ENCODE data around the gene AVP.
A peak's percentile ranks its signal among the peaks of the same experiment; 100 is the strongest.

The AVP gene

DNA sequence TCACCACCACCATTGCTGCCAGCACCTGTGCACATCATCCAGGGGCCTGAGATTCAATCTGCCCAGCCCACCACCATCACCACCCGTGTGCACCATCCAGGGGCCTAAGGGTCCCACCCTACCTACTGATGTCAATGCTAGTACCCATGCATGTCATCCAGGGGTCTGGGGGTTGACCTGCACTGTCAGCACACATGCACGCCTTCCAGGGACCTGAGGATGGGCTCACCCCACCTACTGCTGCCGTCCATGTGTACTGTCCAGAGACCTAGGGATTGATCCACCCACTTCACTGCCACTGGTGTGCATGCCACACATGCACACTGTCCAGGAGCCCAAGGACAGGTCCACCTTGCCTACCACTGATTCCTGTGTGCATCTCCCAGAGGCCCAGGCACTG is 25.0 kb downstream of the AVP start:
- no peak for DNase-seq (ENCODE audit: insufficient read length, low spot score)
- FAIRE-seq, result no peak
- TF ChIP-seq POLR2AphosphoS5 (IDR thresholded peaks at IDR 0.05; ENCODE audit: low read depth, low read length) (no peak), POU2F2 (IDR thresholded peaks at IDR 0.05; ENCODE audit: low read depth, low read length) (no peak), PAX5 (IDR thresholded peaks at IDR 0.05; ENCODE audit: insufficient read depth, low read length, severe bottlenecking) (no peak), TAF1 (IDR thresholded peaks at IDR 0.05; ENCODE audit: low read depth, low read length) (no peak), POLR2A (IDR thresholded peaks at IDR 0.05; ENCODE audit: low read depth, low read length) (no peak)

DNA sequence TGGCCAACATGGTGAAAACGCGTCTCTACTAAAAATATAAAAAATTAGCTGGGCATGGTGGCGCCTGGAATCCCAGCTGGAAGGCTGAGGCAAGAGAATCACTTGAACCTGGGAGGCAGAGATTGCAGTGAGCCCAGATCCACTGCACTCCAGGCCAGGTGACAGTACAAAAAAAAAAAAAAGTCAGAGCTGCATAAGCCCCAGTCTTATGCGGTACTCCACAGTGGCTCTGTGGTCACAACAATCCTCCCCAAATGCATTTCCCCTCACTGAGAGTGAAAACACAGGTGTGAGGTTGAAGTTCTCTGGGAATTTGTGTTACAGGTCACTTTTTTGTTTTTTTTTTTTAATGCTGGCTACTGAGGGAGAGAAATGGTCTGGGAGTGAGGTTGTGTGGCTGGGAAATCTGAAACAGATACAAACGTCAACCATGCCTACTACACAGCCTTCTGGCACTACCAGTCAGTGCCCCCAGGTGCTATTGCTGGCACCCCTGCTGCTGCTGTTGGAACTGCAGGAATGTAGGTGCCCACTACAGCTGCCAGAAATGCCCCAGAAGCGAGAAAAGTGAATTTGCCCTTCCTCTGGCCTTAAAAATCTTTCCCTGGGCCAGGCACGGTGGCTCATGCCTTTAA is 33.0 kb downstream of the AVP start:
- no peak for DNase-seq (ENCODE audit: insufficient read length, low spot score)
- no peak for FAIRE-seq
- no peak for TF ChIP-seq POLR2A (IDR thresholded peaks at IDR 0.05; ENCODE audit: low read depth, low read length)
- TF ChIP-seq SPI1 (IDR thresholded peaks at IDR 0.05; ENCODE audit: low read depth, low read length), result no peak
- TF ChIP-seq PAX5 (IDR thresholded peaks at IDR 0.05; ENCODE audit: insufficient read depth, low read length, severe bottlenecking), result no peak
- no peak for TF ChIP-seq TAF1 (IDR thresholded peaks at IDR 0.05; ENCODE audit: low read depth, low read length)
- TF ChIP-seq POU2F2 (IDR thresholded peaks at IDR 0.05; ENCODE audit: low read depth, low read length), result no peak
- TF ChIP-seq POLR2AphosphoS5 (IDR thresholded peaks at IDR 0.05; ENCODE audit: low read depth, low read length), result no peak

DNA sequence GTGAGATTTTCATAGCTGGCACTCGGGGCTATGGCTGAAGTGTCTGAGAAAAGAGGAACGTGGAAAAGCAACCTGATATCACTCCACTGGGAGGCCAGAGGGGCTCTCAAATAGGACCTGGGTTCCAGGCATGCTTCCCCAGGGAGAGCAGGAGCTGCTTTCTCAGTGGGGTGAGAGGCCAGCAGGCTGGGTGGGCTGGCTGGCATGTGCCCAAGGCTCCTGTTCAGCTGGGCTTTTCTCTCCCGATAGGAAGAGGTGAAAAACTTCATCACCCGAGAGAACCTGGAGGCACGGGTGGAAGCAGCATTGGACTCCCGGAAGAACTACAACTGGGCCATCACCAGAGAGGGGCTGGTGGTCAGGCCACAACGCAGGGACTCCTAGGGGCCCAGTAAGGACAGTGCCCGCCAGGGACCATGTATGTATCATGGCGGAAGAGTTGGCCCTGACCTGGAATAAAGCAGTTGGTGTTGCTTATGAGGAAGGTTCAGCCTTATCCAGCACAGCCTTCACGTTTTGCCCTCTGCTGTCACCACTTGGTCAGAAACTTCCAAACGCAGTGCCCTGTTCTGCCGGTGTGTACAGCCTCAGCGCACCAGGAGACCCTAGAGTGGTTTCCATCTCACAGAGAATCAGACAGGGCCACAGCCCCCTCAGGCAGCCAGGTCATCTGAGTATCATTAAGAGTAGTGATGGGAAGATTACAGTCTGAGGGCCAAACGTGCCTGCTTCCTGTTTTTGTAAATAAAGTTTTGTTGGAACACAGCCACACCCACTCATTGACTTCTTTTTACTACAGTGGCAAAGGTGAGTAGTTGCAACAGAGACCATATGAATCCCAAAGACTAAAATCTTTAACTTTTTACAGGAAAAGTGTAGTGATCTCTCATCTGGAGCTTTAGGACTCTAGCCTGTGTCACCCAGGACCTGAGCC is 36.8 kb downstream of the AVP start:
- FAIRE-seq, result no peak

DNA sequence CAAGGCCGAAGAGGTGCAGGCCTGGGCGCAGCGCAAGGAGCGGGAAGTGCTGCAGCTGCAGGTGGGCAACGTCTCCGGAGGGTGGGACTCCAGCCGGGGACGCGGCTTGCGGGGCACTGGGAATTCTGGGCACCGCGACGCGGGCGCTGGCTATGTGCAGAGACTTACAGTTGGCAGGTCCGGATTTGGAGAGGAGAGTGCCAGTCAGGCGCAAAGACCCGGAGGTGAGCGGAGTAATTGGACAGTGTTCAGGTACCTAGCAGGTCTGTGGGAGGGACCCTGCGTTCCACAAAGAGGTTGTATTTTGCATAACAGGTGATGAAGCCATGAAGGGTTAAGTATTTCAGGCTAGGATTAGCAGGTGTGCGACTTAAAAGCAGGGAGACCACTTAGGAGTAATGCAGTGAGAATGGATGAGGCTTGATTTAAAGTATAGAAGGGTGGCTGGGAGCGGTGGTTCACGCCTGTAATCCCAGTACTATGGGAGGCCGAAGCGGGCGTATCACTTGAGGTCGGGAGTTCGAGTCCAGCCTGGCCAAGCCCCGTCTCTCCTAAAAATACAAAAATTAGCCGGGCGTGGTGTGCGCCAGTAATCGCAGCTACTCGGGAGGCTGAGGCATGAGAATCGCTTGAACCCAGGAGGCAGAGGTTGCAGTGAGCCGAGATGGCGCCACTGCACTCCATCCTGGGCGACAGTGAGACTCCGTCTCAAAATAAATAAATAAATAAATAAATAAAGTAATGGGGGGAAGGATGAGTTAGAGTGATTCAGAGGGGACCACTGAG is 37.7 kb downstream of the AVP start:
- DNase-seq (ENCODE audit: insufficient read length, low spot score) (peak; percentile 45), FAIRE-seq (no peak)
- TF ChIP-seq TAF1 (IDR thresholded peaks at IDR 0.05; ENCODE audit: low read depth, low read length) (no peak), POLR2AphosphoS5 (IDR thresholded peaks at IDR 0.05; ENCODE audit: low read depth, low read length) (no peak), POLR2A (IDR thresholded peaks at IDR 0.05; ENCODE audit: low read depth, low read length) (no peak), SPI1 (IDR thresholded peaks at IDR 0.05; ENCODE audit: low read depth, low read length) (no peak), POU2F2 (IDR thresholded peaks at IDR 0.05; ENCODE audit: low read depth, low read length) (no peak), PAX5 (IDR thresholded peaks at IDR 0.05; ENCODE audit: insufficient read depth, low read length, severe bottlenecking) (no peak)

More for the DNA sequence above, 36.8 kb downstream of the AVP start:
- no peak for DNase-seq (ENCODE audit: insufficient read length, low spot score)
- TF ChIP-seq TAF1 (IDR thresholded peaks at IDR 0.05; ENCODE audit: low read depth, low read length) (no peak), POLR2A (IDR thresholded peaks at IDR 0.05; ENCODE audit: low read depth, low read length) (no peak), SPI1 (IDR thresholded peaks at IDR 0.05; ENCODE audit: low read depth, low read length) (no peak)

DNA sequence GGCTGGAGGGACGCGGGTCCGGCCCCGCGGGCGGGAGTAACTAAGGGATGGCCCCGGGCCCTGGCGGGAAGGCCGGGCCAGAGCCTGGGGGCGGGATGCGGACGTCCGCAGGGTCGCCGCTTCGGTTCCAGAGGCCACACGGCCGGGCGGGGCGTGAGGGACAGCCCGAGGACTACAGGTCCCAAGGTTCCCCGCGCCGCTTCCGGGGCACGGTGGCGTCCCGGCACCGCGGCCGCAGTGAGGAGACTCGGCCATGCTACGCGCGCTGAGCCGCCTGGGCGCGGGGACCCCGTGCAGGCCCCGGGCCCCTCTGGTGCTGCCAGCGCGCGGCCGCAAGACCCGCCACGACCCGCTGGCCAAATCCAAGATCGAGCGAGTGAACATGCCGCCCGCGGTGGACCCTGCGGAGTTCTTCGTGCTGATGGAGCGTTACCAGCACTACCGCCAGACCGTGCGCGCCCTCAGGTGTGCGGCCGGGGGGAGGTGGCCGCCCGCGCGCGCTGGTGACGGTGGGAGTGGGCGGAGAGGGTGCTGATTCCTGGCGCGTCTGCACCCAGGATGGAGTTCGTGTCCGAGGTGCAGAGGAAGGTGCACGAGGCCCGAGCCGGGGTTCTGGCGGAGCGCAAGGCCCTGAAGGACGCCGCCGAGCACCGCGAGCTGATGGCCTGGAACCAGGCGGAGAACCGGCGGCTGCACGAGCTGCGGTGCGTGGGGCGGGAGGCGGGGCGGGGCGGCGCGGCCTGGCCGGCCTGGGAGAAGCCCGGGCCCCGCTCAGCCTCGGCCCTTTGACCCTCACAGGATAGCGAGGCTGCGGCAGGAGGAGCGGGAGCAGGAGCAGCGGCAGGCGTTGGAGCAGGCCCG is 38.5 kb downstream of the AVP start, which contains the start of gene MRPS26:
MRPS26 (plus strand) TSS at position 237 of the 861 bp plus-strand sequence; CDS start at position 254, 17 bp downstream.
- TF ChIP-seq POLR2A (IDR thresholded peaks at IDR 0.05; ENCODE audit: low read depth, low read length), result no peak
- TF ChIP-seq TAF1 (IDR thresholded peaks at IDR 0.05; ENCODE audit: low read depth, low read length), result no peak
- no peak for TF ChIP-seq POU2F2 (IDR thresholded peaks at IDR 0.05; ENCODE audit: low read depth, low read length)
- no peak for TF ChIP-seq POLR2AphosphoS5 (IDR thresholded peaks at IDR 0.05; ENCODE audit: low read depth, low read length)
- no peak for TF ChIP-seq PAX5 (IDR thresholded peaks at IDR 0.05; ENCODE audit: insufficient read depth, low read length, severe bottlenecking)
- no peak for TF ChIP-seq SPI1 (IDR thresholded peaks at IDR 0.05; ENCODE audit: low read depth, low read length)
- peak; percentile 96 for DNase-seq (ENCODE audit: insufficient read length, low spot score)
- peak; percentile 95 for FAIRE-seq

GRCh38 chr20:3045042-3045815 is 39.3 kb downstream of the AVP start:
- FAIRE-seq, result no peak
- TF ChIP-seq TAF1 (IDR thresholded peaks at IDR 0.05; ENCODE audit: low read depth, low read length) (no peak), SPI1 (IDR thresholded peaks at IDR 0.05; ENCODE audit: low read depth, low read length) (no peak), POLR2A (IDR thresholded peaks at IDR 0.05; ENCODE audit: low read depth, low read length) (peak; percentile 25; the same call in 1 of the 2 replicates)
- peak; percentile 66 for DNase-seq (ENCODE audit: insufficient read length, low spot score)

DNA sequence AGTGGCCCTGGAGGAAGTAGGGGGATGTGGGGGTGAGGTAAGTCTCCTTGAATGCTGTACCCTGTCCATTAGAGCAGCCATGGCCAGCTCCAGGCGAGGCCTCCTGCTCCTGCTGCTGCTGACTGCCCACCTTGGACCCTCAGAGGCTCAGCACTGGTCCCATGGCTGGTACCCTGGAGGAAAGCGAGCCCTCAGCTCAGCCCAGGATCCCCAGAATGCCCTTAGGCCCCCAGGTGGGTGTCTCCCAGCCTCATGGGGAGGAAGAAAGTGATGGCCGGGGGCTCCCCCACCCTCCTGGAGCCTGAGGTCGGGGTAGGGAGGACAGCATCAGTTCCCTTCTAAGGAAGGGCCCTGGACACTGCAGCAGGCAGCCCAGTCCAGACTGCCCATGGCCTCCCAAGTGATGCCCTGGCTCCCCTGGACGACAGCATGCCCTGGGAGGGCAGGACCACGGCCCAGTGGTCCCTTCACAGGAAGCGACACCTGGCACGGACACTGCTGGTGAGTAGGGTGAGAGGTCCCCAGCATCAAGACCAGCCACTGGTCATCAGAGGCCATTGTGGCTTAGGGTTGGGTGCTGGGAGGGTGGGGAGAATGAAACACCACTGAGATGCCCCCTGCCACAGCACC is 40.1 kb downstream of the AVP start:
- TF ChIP-seq PAX5 (IDR thresholded peaks at IDR 0.05; ENCODE audit: insufficient read depth, low read length, severe bottlenecking) (no peak), SPI1 (IDR thresholded peaks at IDR 0.05; ENCODE audit: low read depth, low read length) (no peak), POLR2A (IDR thresholded peaks at IDR 0.05; ENCODE audit: low read depth, low read length) (no peak), POU2F2 (IDR thresholded peaks at IDR 0.05; ENCODE audit: low read depth, low read length) (no peak), TAF1 (IDR thresholded peaks at IDR 0.05; ENCODE audit: low read depth, low read length) (no peak), POLR2AphosphoS5 (IDR thresholded peaks at IDR 0.05; ENCODE audit: low read depth, low read length) (no peak)
- DNase-seq (ENCODE audit: insufficient read length, low spot score) (no peak), FAIRE-seq (no peak)

DNA sequence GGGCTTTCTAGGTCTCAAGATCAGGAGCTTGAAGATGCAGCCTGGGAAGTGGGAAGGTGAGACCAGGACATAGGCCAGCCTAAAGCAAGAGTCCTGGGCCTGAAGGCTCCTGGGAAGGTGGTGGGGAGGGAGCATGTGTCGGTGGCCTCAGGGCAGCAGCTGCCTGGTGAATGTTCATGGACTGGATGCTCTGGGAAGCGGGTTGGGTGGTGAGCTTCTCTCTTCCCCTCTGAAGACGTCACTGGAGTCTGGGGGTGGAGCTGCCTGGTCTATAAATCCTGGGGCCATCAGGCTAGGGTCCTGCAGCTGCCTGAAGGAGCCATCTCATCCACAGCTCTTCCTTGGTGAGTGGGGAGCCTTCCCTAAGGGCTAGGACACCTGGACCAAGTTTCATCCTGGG is 41.2 kb downstream of the AVP start, which contains the start of gene GNRH2:
GNRH2 (plus strand) TSS at position 301 of the 400 bp plus-strand sequence. CDS start 793 bp downstream, outside the sequence.
- FAIRE-seq (no peak), DNase-seq (ENCODE audit: insufficient read length, low spot score) (no peak)
- TF ChIP-seq TAF1 (IDR thresholded peaks at IDR 0.05; ENCODE audit: low read depth, low read length) (no peak), POLR2AphosphoS5 (IDR thresholded peaks at IDR 0.05; ENCODE audit: low read depth, low read length) (no peak), POU2F2 (IDR thresholded peaks at IDR 0.05; ENCODE audit: low read depth, low read length) (no peak), SPI1 (IDR thresholded peaks at IDR 0.05; ENCODE audit: low read depth, low read length) (no peak), PAX5 (IDR thresholded peaks at IDR 0.05; ENCODE audit: insufficient read depth, low read length, severe bottlenecking) (no peak), POLR2A (IDR thresholded peaks at IDR 0.05; ENCODE audit: low read depth, low read length) (no peak)

Data from GM12891 (cell line).